Trophoblast cell (in vitro differentiated cells and primary cell): ENCODE results near the gene TNFRSF8.
A peak's percentile ranks its signal among the peaks of the same experiment; 100 is the strongest.

Experiments used
- DNase-seq, 2 donors: peaks; one replicate each; pipeline ENCODE4 v3.0.0-alpha.2; 2016
- H2AFZ ChIP-seq: 2 replicates; pipeline ENCODE4 v1.6.1; 2013; ENCODE audit warnings: low read length, moderate library complexity, mild to moderate bottlenecking; ENCODE audit not compliant: insufficient read depth, poor library complexity
- H2AK5ac ChIP-seq: 2 replicates; pipeline ENCODE4 v1.6.1; 2013; ENCODE audit warnings: mild to moderate bottlenecking, low read length
- H2BK120ac ChIP-seq: 2 replicates; pipeline ENCODE4 v1.6.1; 2013; ENCODE audit warnings: low read length, mild to moderate bottlenecking, moderate library complexity; ENCODE audit not compliant: insufficient read depth, poor library complexity
- H2BK12ac ChIP-seq: 2 replicates; pipeline ENCODE4 v1.6.1; 2013; ENCODE audit warnings: mild to moderate bottlenecking, low read length, moderate library complexity
- H2BK5ac ChIP-seq: 2 replicates; pipeline ENCODE4 v1.6.1; 2013; ENCODE audit warnings: low read length, low read depth, moderate library complexity, mild to moderate bottlenecking; ENCODE audit not compliant: poor library complexity
- H3K14ac ChIP-seq: 2 replicates; pipeline ENCODE4 v1.6.1; 2013; ENCODE audit warnings: mild to moderate bottlenecking, low read length
- H3K18ac ChIP-seq: 2 replicates; pipeline ENCODE4 v1.6.1; 2013; ENCODE audit warnings: mild to moderate bottlenecking, low read length
- H3K23ac ChIP-seq: 2 replicates; pipeline ENCODE4 v1.6.1; 2013; ENCODE audit warnings: low read length
- H3K27ac ChIP-seq: 2 replicates; pipeline ENCODE4 v1.5.1; 2013; ENCODE audit warnings: low read depth, mild to moderate bottlenecking, inconsistent platforms, low read length, moderate library complexity
- H3K27me3 ChIP-seq: 2 replicates; pipeline ENCODE4 v1.6.1; 2013; ENCODE audit warnings: inconsistent platforms, mild to moderate bottlenecking, low read length, moderate library complexity; ENCODE audit not compliant: insufficient read depth
- H3K36me3 ChIP-seq, 2 experiments: 1 replicate in 1 of 2; 2 replicates in 1 of 2; pipeline ENCODE4 v1.6.1; 2013; ENCODE audit warnings: low read length in 2 of 2, mild to moderate bottlenecking in 2 of 2, moderate library complexity in 1 of 2; ENCODE audit not compliant: insufficient read depth in 2 of 2, control insufficient read depth in 1 of 2
- H3K4ac ChIP-seq: 2 replicates; pipeline ENCODE4 v1.6.1; 2013; ENCODE audit warnings: low read depth, mild to moderate bottlenecking, low read length, moderate library complexity
- H3K4me1 ChIP-seq, 2 experiments: 1 replicate in 1 of 2; 2 replicates in 1 of 2; pipeline ENCODE4 v1.6.1; 2013; ENCODE audit warnings: low read length in 2 of 2, mild to moderate bottlenecking in 2 of 2, moderate library complexity in 1 of 2; ENCODE audit not compliant: insufficient read depth in 2 of 2, control insufficient read depth in 1 of 2
- H3K4me2 ChIP-seq: 2 replicates; pipeline ENCODE4 v1.6.1; 2013; ENCODE audit warnings: inconsistent platforms, mild to moderate bottlenecking, low read length, moderate library complexity
- H3K4me3 ChIP-seq: 2 replicates; pipeline ENCODE4 v1.5.1; 2013; ENCODE audit warnings: mild to moderate bottlenecking, low read depth, low read length, inconsistent platforms
- H3K79me1 ChIP-seq: one replicate; pipeline ENCODE4 v1.6.1; 2013; ENCODE audit warnings: low read length
- H3K79me2 ChIP-seq: 2 replicates; pipeline ENCODE4 v1.6.1; 2013; ENCODE audit warnings: low read length, mild to moderate bottlenecking; ENCODE audit not compliant: control insufficient read depth, insufficient read depth, poor library complexity
- H3K9ac ChIP-seq: 2 replicates; pipeline ENCODE4 v1.6.1; 2013; ENCODE audit warnings: mild to moderate bottlenecking, low read length
- H3K9me3 ChIP-seq: 2 replicates; pipeline ENCODE4 v1.6.1; 2013; ENCODE audit warnings: low read depth, mild to moderate bottlenecking, control low read depth, inconsistent platforms, low read length; ENCODE audit not compliant: insufficient read depth
- H4K12ac ChIP-seq: 2 replicates; pipeline ENCODE4 v1.6.1; 2013; ENCODE audit warnings: low read depth, mild to moderate bottlenecking, low read length, moderate library complexity
- H4K8ac ChIP-seq: 2 replicates; pipeline ENCODE4 v1.6.1; 2013; ENCODE audit warnings: low read depth, mild to moderate bottlenecking, low read length, moderate library complexity
- H4K91ac ChIP-seq: one replicate; pipeline ENCODE4 v1.6.1; 2013; ENCODE audit warnings: low read depth, mild to moderate bottlenecking, low read length, moderate library complexity
- WGBS: extraction: QIAGEN DNeasy Blood & Tissue Kit; methylation state at CpG from one replicate; pipeline ENCODE4 v1.1.7; 2013; ENCODE audit warnings: missing lambda C conversion rate; ENCODE audit not compliant: insufficient read length, insufficient coverage; ENCODE audit errors: extremely low coverage; 5-methylcytosine and 5-hydroxymethylcytosine counted together

The TNFRSF8 gene

DNA sequence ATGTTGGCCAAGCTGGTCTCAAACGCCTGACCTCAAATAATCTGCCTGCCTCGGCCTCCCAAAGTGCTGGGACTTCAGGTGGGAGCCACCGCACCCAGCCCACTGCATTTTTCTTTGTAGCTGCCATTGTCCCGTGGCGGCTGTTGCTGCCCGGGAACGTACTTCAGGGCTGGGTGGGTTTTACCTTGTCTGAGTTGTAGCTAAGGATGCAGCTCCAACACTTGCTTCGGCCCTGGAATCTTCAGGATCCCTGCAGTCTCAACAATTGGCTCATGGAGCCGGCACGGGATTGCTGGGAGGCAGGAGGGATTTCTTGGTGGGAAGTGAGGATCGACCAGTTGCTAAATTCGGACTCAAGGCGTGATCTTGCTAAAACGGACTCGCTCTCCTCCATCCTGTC, 10.7 kb downstream of the TNFRSF8 start:
- Histone ChIP-seq H4K8ac (no peak overlapping the region), H3K27ac (no peak overlapping the region)
- WGBS: no CpG with 5 or more reads among the region's 15 CpGs

DNA sequence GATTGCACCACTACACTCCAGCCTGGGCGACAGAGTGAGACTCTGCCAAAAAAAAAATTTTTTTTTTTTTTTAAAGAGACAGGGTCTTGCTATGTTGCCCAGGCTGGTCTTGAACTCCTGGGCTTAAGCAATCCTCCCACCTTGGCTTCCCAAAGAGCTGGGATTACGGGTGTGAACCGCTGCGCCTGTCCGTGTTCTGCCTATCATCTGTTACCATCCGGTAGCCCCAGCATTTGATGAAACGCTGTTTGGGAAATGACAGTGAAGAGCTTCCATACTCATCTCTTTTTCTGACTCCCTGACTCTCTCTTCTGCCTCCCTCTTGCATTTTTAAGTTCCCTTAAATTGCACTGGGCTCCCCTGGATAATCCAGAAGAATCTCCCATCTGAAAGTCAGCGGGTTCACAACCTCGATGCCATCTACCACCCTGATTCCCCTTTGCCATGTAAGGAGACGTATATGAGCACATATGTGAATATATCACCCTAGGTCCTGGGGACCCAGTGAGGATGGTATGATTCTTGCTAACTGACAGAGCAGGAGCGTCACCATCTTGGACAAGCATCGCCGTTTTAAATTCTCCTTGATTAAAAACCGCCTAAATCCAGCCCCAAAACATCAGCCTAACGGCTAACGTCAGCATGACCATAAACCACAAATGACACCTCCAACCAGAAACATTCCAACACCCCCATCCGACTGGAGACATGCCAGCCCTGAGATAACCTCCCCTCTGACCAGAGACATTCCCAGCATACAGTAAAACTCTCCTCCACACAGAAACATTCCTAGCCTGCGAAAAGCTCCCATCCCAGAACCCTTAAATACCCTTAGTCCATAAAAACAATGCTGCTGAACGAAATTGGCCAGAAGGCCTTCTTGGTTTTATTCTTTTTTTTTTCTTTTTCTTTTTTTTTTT, 12.4 kb downstream of the TNFRSF8 start:
- no peak overlapping the region for H2BK120ac ChIP-seq
- H3K27me3 ChIP-seq: no peaks in the 10 kb centered on the region
- no peak overlapping the region for H3K14ac ChIP-seq
- H4K91ac ChIP-seq: no peak overlapping the region
- peaks cover 4% of the 10 kb centered on the region for H3K9me3 ChIP-seq
- no peaks in the 10 kb centered on the region for H3K36me3 ChIP-seq
- H4K8ac ChIP-seq: no peak overlapping the region
- no CpG with 5 or more reads among the region's 19 CpGs for WGBS
- peaks cover 3% of the 10 kb centered on the region for H3K79me1 ChIP-seq
- no peak overlapping the region for H2AFZ ChIP-seq
- H3K4me2 ChIP-seq: no peak overlapping the region
- H3K4ac ChIP-seq: no peak overlapping the region
- no peak overlapping the region for H3K18ac ChIP-seq
- H2BK12ac ChIP-seq: no peak overlapping the region
- peak; percentile 32 to 42 for DNase-seq
- H3K27ac ChIP-seq: peak overlapping the region; percentile 4
- H3K9ac ChIP-seq: no peak overlapping the region
- no peak overlapping the region for H4K12ac ChIP-seq
- H3K23ac ChIP-seq: no peak overlapping the region
- H2AK5ac ChIP-seq: no peak overlapping the region
- H3K79me2 ChIP-seq: no peaks in the 10 kb centered on the region
- no peak overlapping the region for H3K4me3 ChIP-seq
- H2BK5ac ChIP-seq: no peak overlapping the region
- peaks cover 10 to 11% of the 10 kb centered on the region in 2 experiments for H3K4me1 ChIP-seq

More for the DNA sequence above, 10.7 kb downstream of the TNFRSF8 start:
- Histone ChIP-seq H3K18ac (no peak overlapping the region), H3K4me1 (peaks cover 15 to 18% of the 10 kb centered on the region in 2 experiments), H3K23ac (no peak overlapping the region), H3K9ac (no peak overlapping the region), H2BK12ac (no peak overlapping the region), H3K4me3 (no peak overlapping the region), H3K9me3 (peaks cover 4% of the 10 kb centered on the region), H3K4ac (no peak overlapping the region), H3K27me3 (no peaks in the 10 kb centered on the region), H3K79me1 (peaks cover 2% of the 10 kb centered on the region), H2BK120ac (no peak overlapping the region), H2AFZ (no peak overlapping the region), H3K14ac (no peak overlapping the region), H3K79me2 (no peaks in the 10 kb centered on the region), H2BK5ac (no peak overlapping the region), H3K4me2 (no peak overlapping the region), H4K91ac (no peak overlapping the region), H4K12ac (no peak overlapping the region), H2AK5ac (peak overlapping the region; percentile 25), H3K36me3 (no peaks in the 10 kb centered on the region)
- DNase-seq: no peak

DNA sequence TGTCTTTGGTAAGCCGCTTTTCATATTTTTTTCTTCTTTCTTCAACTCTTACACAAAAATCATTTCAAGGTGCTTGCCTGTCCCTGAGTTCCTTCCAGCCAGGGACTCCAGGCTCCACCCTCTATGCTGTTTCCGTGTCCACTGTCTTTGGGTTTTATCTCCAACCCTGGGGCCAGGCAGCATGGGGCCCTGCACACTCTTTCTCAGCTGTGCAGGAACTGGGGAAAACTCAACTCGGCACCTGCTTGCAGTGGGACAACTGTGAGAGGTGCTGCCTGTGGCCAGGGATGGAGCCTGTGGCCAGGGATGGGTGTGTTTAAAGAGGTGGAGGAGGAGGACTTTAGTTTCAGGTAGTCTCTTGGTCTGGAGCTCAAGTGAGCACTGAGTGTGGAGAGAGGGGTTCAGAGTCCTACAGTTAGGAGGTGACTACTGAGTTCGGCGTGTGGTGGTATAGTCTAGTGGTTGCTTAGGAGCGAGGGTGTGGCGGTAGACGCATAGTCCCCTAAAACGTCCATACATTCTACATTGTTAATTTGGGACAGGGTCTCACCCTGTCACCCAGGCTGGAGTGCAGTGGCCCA, 13.4 kb downstream of the TNFRSF8 start:
- H3K23ac ChIP-seq: no peak overlapping the region
- H3K27me3 ChIP-seq: no peaks in the 10 kb centered on the region
- peaks cover 10 to 11% of the 10 kb centered on the region in 2 experiments for H3K4me1 ChIP-seq
- H2AFZ ChIP-seq: no peak overlapping the region
- DNase-seq: no peak
- H3K18ac ChIP-seq: no peak overlapping the region
- H4K91ac ChIP-seq: no peak overlapping the region
- no peak overlapping the region for H3K4me3 ChIP-seq
- H2BK12ac ChIP-seq: peak overlapping the region; percentile 37
- peak overlapping the region; percentile 26 for H2BK5ac ChIP-seq
- no peaks in the 10 kb centered on the region for H3K36me3 ChIP-seq
- H3K4ac ChIP-seq: no peak overlapping the region
- no peaks in the 10 kb centered on the region for H3K79me2 ChIP-seq
- H3K9me3 ChIP-seq: peaks cover 4% of the 10 kb centered on the region
- WGBS: 100% methylated on average over 1 of the region's 9 CpGs
- H3K27ac ChIP-seq: no peak overlapping the region
- H2AK5ac ChIP-seq: no peak overlapping the region
- no peak overlapping the region for H3K4me2 ChIP-seq
- no peak overlapping the region for H3K9ac ChIP-seq
- no peak overlapping the region for H4K8ac ChIP-seq
- H2BK120ac ChIP-seq: peak overlapping the region; percentile 14
- H3K14ac ChIP-seq: peak overlapping the region; percentile 2
- peaks cover 3% of the 10 kb centered on the region for H3K79me1 ChIP-seq
- H4K12ac ChIP-seq: no peak overlapping the region

DNA sequence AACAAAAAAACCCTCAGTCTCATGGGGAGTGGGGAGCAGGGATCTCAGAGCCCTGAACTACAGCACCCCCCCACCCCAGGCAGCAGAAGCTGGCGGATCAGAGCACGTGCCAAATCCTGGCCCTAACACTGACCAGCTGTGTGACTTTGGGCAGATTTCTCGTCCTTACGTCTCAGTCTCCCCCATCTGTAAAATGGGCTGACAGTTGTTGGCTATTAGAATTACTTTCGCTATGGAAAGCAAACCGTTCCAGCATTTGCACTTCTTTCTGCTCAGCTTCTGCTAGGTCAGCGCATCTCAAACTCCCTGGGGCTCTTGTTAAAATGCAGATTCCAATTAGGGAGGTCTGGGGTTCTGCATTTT, 15.5 kb downstream of the TNFRSF8 start:
- Histone ChIP-seq H2BK5ac (no peak overlapping the region), H3K36me3 (no peaks in the 10 kb centered on the region), H3K27me3 (no peaks in the 10 kb centered on the region), H3K9ac (no peak overlapping the region), H4K12ac (no peak overlapping the region), H3K9me3 (peaks cover 6% of the 10 kb centered on the region), H3K14ac (no peak overlapping the region), H3K4me3 (no peak overlapping the region), H3K18ac (no peak overlapping the region), H2BK120ac (no peak overlapping the region), H3K79me1 (peaks cover 3% of the 10 kb centered on the region), H3K27ac (no peak overlapping the region), H3K4me1 (peaks cover 10 to 11% of the 10 kb centered on the region in 2 experiments), H3K79me2 (no peaks in the 10 kb centered on the region), H2AK5ac (no peak overlapping the region), H2AFZ (no peak overlapping the region), H4K91ac (no peak overlapping the region), H4K8ac (no peak overlapping the region), H3K23ac (no peak overlapping the region), H3K4ac (no peak overlapping the region), H2BK12ac (no peak overlapping the region), H3K4me2 (no peak overlapping the region)
- DNase-seq: no peak
- WGBS: no CpG with 5 or more reads among the region's 7 CpGs
